Cerebellar cortex (tissue), 1 donor: ENCODE data around the gene CCDC91.
"Not testable (repeated sequence)": the region's sequence is repeated elsewhere in the genome, so short reads cannot be mapped to it uniquely, and the experiment has no call there.

Source experiments
- DNase-seq: peaks from one replicate; pipeline ENCODE4 v3.0.0-alpha.2; 2015; ENCODE audit warnings: low spot score

CCDC91 gene

DNA sequence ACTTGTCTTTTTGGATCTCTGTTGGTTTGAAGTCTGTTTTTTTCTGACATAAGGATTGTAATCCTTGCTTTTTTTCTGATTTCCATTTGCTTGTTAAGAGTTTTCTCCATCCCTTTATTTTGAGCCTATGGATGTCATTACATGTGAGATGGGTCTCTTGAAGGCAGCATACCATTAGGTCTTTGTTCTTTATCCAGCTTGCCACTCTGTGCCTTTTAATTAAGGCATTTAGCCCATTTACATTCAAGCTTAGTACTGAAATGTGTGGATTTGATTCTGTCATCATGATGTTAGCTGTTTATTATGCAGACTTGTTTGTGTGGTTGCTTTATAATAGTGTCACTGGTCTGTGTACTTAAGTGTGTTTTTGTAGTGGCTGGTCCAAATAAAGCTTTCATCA, 100.0 kb downstream of the CCDC91 start:
- no peak for DNase-seq

GRCh38 chr12:28292699-28293098, 102.4 kb downstream of the CCDC91 start:
- DNase-seq = no peak

- no peak for DNase-seq
These were observed 104.0 kb downstream of the CCDC91 start for GRCh38 chr12:28294300-28294699.

DNA sequence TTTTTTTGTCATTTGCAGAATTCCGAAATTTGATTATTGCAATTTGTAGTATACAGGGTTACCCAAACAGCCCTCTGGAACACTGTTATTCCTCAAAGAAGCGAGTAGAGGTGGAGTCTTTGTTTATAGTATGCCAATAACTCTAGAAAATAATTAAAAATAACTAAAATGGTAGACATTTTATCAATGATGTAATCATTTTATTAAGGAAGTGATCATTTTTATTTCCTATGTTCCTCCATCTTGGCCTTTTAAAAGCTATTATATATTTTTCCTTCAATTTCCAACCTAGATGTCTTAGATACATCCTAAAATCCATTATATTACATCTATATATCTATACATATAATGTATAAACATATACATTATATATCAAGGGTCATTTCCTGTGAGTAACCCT, 106.0 kb downstream of the CCDC91 start:
- DNase-seq = no peak

GRCh38 chr12:28303192-28303591, 112.9 kb downstream of the CCDC91 start:
- DNase-seq = no peak

- DNase-seq = no peak
These were observed 116.3 kb downstream of the CCDC91 start for GRCh38 chr12:28306535-28306934.

GRCh38 chr12:28308891-28309290, 118.6 kb downstream of the CCDC91 start:
- no peak for DNase-seq

GRCh38 chr12:28313631-28314030, 123.4 kb downstream of the CCDC91 start:
- DNase-seq = peak; percentile 22

DNA sequence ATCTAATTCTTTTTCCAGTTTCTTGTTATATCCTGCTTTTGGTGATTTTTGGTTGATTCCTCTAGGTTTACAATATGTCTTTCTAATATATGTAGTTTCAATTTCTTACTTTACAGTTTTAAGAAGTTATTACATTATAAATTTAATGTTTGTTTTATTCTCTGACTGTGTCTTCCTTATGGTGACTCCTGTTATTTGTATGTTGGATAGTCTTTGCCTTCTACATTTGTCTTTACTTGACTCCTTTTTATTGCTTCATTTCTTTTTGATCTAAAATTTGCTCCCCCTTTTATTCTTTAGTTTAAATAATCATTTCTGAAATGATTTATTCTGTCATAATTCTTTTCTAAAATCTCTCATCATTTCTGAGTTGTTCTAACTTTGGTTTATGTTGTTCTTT, 125.8 kb downstream of the CCDC91 start:
- no peak for DNase-seq

- no peak for DNase-seq
These were observed 128.0 kb downstream of the CCDC91 start for GRCh38 chr12:28318273-28318672.

DNA sequence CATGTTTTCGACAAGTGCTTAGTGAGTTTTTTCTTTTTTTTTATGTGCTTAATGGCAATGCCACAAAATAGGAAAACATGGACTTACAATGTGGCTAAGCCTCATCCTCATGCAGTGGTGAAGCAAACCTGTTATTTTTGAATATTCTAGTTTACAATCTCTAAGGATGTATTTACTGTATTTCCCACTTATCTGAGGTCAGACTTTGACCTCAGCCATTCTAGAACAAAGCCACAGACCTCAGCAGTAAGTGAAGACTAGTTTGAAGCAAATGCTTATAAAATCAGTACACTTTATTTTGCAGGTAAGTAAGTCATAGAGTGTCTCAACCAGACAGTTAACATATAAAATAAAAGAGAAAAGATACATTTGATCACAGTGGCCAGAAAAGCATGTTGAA, 130.1 kb downstream of the CCDC91 start:
- no peak for DNase-seq

- no peak for DNase-seq
These were observed 137.5 kb downstream of the CCDC91 start for GRCh38 chr12:28327722-28328121.

- DNase-seq = no peak
These were observed 138.7 kb downstream of the CCDC91 start for GRCh38 chr12:28328967-28329366.

DNA sequence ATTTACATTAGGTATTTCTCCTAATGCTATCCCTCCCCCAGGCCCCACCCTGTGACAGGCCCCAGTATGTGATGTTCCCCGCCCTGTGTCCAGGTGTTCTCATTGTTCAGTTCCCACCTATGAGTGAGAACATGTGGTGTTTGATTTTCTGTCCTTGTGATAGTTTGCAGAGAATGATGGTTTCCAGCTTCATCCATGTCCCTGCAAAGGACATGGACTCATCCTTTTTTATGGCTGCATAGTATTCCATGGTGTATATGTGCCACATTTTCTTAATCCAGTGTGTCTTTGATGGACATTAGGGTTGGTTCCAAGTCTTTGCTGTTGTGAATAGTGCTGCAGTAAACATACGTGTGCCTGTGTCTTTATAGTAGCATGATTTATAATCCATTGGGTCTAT, 139.5 kb downstream of the CCDC91 start:
- DNase-seq = not testable (repeated sequence)

- not testable (repeated sequence) for DNase-seq
These were observed 140.0 kb downstream of the CCDC91 start for GRCh38 chr12:28330232-28330631.

GRCh38 chr12:28331130-28331529, 140.9 kb downstream of the CCDC91 start:
- DNase-seq = no peak

- DNase-seq = no peak
These were observed 150.2 kb downstream of the CCDC91 start for GRCh38 chr12:28340261-28341045.

GRCh38 chr12:28343713-28344112, 153.5 kb downstream of the CCDC91 start:
- no peak for DNase-seq

GRCh38 chr12:28346567-28346966, 156.3 kb downstream of the CCDC91 start:
- no peak for DNase-seq

- no peak for DNase-seq
These were observed 158.9 kb downstream of the CCDC91 start for GRCh38 chr12:28349196-28349595.

DNA sequence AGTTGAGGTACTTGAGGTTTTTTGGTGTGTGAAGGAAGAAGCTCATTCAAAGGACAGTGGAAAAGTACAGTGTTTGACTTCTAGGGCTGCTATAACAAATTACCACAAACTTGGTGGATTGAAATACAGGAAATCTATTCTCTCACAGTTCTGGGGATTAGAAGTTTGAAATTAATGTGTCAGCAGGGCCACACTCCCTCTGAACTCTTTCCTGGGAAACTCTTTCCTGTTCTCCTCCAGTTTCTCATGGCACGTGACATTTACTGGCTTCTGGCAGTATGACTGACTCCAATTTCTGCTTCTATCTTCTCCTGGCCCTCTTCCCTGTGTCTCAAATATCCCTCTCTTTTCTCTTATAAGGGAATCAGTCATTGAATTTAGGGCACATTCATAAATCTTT, 160.2 kb downstream of the CCDC91 start:
- DNase-seq = no peak

DNA sequence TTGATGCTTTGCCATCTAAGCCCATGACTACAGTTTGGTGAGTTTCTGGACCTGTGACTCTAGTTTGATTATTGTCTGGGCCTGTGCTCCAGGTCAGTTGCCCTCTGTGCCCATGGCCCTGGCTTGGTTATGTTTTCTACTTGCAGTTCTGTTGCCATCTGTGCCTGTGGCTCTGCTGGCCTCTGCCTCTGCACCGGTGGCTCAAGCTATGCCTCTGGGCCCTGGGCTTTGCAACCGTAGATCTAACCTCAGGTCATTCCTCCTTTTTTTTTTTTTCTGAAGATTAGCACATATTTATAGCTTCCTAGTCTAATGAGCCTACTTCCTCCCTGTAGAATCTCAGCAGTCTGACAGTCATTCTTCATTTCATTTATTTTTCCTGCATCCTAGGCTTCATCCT, 161.2 kb downstream of the CCDC91 start:
- no peak for DNase-seq

DNA sequence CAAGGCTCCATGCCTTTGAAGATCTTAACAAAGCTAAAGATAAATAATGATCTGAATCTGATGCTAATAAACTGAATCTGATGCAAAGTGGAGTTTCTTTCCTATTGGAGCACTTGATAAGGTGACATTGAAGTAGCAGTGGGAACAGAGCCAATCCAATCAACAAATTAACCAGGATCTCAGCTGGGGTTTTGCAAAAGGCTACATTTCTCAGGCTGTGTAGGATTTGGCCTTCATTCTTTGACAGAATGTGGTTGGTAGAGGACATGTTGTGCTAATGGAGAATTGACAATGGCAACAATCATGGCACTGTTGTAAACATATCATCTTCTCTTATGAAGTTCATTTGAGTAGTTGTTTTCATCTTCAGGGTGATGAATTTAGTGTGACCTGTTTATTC, 164.9 kb downstream of the CCDC91 start:
- no peak for DNase-seq

- no peak for DNase-seq
These were observed 170.0 kb downstream of the CCDC91 start for GRCh38 chr12:28360253-28360652.
